Neutrophil (primary cell): ENCODE data around the gene LYPD4.

Experiments used
- H3K27ac ChIP-seq: fragments of 200-600 bp; sonication (generic); 2 replicates; pipeline ENCODE4 v1.5.1; 2016; ENCODE audit warnings: mild to moderate bottlenecking, moderate library complexity
- H3K27me3 ChIP-seq: fragments of 200-600 bp; sonication (generic); 2 replicates; pipeline ENCODE4 v1.6.0; 2016; ENCODE audit warnings: mild to moderate bottlenecking
- H3K36me3 ChIP-seq: fragments of 200-600 bp; sonication (generic); 2 replicates; pipeline ENCODE4 v1.5.1; 2017
- H3K4me1 ChIP-seq, 2 experiments: fragments of 200-600 bp in 1 of 2; sonication (generic) in 1 of 2; 1 replicate in 1 of 2; 2 replicates in 1 of 2; pipeline versions ENCODE4 v1.5.1 to v1.6.1; 2013 to 2016; ENCODE audit warnings: low read depth in 1 of 2, low read length in 1 of 2, mild to moderate bottlenecking in 1 of 2, moderate library complexity in 1 of 2; ENCODE audit not compliant: control insufficient read depth in 1 of 2, insufficient read depth in 1 of 2
- H3K4me3 ChIP-seq, 2 experiments: fragments of 200-600 bp in 1 of 2; sonication (generic) in 1 of 2; 1 replicate in 1 of 2; 2 replicates in 1 of 2; pipeline ENCODE4 v1.5.1; 2013 to 2016; ENCODE audit warnings: low read depth in 1 of 2, low read length in 1 of 2, mild to moderate bottlenecking in 1 of 2, moderate library complexity in 1 of 2
- H3K9me3 ChIP-seq: fragments of 200-600 bp; sonication (generic); 2 replicates; pipeline ENCODE4 v1.5.1; 2016
- TF ChIP-seq, protein P1 (sequence below): fragments of 200-600 bp; sonication (generic); IDR thresholded peaks from 2 replicates; pipeline ENCODE4 v1.5.1; 2016; ENCODE audit warnings: antibody characterized with exemption

The LYPD4 gene

DNA sequence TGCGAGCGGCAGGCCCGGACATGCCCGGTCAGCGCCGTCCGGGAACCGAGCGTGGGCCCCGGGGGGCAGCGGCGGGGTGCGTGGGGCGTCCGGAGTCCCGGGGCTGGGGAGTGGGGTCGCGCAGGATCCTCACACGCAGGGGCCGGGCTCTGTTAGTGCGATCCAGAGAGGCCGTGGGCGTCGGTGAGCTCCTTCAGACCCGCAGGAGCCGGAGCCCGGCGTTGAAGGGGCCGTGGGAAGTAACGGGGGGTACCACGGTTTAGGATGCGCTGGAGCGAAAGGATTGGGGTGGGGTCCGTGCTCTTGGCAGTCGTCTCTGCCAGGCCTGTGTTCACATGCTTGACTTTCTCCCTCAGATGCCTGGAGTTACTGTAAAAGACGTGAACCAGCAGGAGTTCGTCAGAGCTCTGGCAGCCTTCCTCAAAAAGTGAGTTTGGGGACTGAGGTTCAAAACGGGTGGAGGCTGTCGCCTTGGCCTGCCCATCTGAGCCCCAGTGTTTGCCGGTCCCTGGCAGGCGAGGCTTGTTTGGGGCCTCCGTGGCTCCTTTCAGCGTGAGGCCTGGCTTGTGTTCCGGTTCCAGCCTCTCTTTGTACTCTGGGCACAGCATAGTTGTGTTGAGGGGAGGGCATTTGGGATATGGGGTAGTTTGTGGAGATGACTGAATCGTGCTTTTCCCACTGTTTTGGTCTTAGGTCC, 16.1 kb upstream of the LYPD4 start:
- Histone ChIP-seq H3K4me3 (peak overlapping the region; percentile 94 to 96), H3K9me3 (no peaks in the 10 kb centered on the region), H3K36me3 (peaks cover 13% of the 10 kb centered on the region), H3K4me1 (peaks cover 25 to 26% of the 10 kb centered on the region in 2 experiments), H3K27ac (peak overlapping the region; percentile 99), H3K27me3 (no peaks in the 10 kb centered on the region)
- TF ChIP-seq, protein P1, sequence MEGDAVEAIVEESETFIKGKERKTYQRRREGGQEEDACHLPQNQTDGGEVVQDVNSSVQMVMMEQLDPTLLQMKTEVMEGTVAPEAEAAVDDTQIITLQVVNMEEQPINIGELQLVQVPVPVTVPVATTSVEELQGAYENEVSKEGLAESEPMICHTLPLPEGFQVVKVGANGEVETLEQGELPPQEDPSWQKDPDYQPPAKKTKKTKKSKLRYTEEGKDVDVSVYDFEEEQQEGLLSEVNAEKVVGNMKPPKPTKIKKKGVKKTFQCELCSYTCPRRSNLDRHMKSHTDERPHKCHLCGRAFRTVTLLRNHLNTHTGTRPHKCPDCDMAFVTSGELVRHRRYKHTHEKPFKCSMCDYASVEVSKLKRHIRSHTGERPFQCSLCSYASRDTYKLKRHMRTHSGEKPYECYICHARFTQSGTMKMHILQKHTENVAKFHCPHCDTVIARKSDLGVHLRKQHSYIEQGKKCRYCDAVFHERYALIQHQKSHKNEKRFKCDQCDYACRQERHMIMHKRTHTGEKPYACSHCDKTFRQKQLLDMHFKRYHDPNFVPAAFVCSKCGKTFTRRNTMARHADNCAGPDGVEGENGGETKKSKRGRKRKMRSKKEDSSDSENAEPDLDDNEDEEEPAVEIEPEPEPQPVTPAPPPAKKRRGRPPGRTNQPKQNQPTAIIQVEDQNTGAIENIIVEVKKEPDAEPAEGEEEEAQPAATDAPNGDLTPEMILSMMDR: no peak

DNA sequence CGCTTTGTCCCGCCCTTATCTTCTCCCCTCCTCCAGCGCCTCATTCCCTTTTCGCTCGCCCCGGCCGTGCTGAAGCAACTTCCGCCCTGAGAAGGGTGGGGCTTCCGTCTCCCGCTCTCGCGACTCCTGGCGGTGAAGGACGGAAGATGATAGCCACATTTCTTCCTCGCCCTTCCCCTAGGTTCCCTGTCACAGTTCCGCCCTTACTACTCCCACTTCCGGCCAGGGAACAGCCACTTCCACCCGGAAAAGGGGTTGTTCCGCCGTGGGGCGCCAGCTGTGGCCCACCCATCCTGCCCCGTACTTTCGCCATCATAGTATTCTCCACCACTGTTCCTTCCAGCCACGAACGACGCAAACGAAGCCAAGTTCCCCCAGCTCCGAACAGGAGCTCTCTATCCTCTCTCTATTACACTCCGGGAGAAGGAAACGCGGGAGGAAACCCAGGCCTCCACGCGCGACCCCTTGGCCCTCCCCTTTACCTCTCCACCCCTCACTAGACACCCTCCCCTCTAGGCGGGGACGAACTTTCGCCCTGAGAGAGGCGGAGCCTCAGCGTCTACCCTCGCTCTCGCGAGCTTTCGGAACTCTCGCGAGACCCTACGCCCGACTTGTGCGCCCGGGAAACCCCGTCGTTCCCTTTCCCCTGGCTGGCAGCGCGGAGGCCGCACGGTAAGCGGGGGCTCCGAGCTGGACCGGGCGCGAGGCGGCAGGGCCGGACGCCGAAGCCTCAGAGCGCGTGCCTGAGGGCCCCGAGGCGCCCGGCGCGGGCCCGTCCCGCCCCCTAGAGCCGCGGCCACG, 15.3 kb upstream of the LYPD4 start, which contains the start of gene RPS19:
Gene RPS19 (plus strand): TSS at position 638 of the 801 bp plus-strand sequence. CDS start 520 bp downstream, outside the sequence.
- Histone ChIP-seq H3K36me3 (peaks cover 13% of the 10 kb centered on the region), H3K9me3 (no peaks in the 10 kb centered on the region), H3K4me1 (peaks cover 25 to 26% of the 10 kb centered on the region in 2 experiments), H3K4me3 (peak within 1 kb of the TSS; percentile 94 to 96), H3K27me3 (no peaks in the 10 kb centered on the region), H3K27ac (peak within 1 kb of the TSS; percentile 99)
- TF ChIP-seq, protein P1: peak; percentile 90

DNA sequence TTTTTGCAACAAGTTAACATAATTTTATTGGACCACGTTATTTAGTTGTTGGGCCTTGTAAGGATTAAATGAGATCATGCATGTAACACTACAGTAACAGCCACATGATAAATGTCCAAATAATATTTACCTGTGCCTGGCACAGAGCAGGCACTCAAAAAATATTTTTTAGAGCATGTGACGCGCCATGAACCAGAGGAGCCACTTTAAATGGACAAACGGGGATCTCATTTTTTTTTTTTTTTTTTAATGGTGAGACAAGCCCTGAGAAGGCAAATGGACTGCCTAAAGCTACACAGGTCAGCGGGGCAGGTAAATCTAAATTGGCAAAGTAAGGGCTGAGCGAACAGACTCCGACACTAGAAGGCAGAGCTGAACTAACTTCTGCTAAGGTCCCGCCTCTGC, 14.7 kb upstream of the LYPD4 start:
- peaks cover 25 to 26% of the 10 kb centered on the region in 2 experiments for H3K4me1 ChIP-seq
- H3K27ac ChIP-seq: peak overlapping the region; percentile 99
- H3K36me3 ChIP-seq: peaks cover 8% of the 10 kb centered on the region
- H3K27me3 ChIP-seq: no peaks in the 10 kb centered on the region
- no peaks in the 10 kb centered on the region for H3K9me3 ChIP-seq
- H3K4me3 ChIP-seq: peak overlapping the region; percentile 94 to 96
- TF ChIP-seq, protein P1: no peak

DNA sequence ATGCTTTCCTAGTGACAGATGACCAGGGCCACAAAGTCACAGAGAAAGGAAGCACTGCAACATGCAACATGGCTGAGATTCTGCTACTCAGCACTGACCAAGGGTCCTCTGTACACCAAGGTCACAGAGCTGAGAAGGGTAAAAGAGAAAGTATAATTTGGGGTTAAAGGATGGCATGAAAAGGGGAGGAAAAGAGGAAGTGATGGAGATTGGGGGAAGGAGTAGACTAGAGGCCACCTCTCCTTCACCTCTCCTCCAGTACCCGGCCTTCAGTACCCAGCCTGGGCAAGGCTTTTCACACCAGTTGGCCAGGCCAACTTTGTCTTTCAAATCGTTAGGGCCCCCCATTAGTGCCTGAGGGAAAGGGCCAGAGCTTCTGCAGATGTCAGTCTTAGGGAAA, 9.3 kb upstream of the LYPD4 start:
- Histone ChIP-seq H3K27ac (no peak overlapping the region), H3K9me3 (no peaks in the 10 kb centered on the region), H3K4me3 (no peak overlapping the region), H3K27me3 (peaks cover 9% of the 10 kb centered on the region), H3K36me3 (no peaks in the 10 kb centered on the region), H3K4me1 (peaks cover under 1 to 1% of the 10 kb centered on the region in 2 experiments)
- TF ChIP-seq, protein P1: no peak

DNA sequence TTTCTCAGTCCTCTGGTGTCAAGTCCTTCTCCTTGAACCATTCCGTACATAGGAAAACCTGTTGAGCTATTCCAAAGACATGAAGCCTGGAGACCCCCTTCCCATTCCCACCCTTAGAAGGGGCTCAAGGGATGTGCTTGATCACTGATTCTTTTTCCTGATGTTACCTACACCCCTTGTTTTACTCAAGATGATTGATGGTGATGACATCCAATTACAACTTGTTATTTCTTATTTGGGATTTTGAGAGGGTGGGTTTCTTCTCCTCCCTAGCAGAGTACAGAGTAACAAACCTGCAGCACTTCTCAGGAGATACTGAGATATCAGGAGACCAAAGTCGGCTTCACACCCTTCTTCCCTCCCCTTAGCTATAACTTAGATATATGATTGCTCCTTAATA, 8.9 kb upstream of the LYPD4 start:
- TF ChIP-seq, protein P1: no peak
- no peak overlapping the region for H3K27ac ChIP-seq
- H3K27me3 ChIP-seq: peaks cover 9% of the 10 kb centered on the region
- H3K36me3 ChIP-seq: no peaks in the 10 kb centered on the region
- H3K4me1 ChIP-seq: no peaks in the 10 kb centered on the region
- no peak overlapping the region for H3K4me3 ChIP-seq
- H3K9me3 ChIP-seq: no peaks in the 10 kb centered on the region
